Hepatocyte (in vitro differentiated cells): ENCODE data around the gene TMED4. TPM values are rescaled to one million over a fixed set of nuclear protein-coding genes. Genes with fewer than 3 reads are reported as not detected.

Source experiments
- DNase-seq: peaks from one replicate; pipeline ENCODE4 v3.0.0-alpha.2; 2016; ENCODE audit warnings: low spot score
- H2AFZ ChIP-seq: fragments of 200-600 bp; sonication (generic); 2 replicates; pipeline ENCODE4 v1.6.0; 2016; ENCODE audit warnings: antibody characterized with exemption, mild to moderate bottlenecking
- H3K27ac ChIP-seq: fragments of 200-600 bp; sonication (generic); 2 replicates; pipeline ENCODE4 v1.5.1; 2016; ENCODE audit warnings: mild to moderate bottlenecking
- H3K27me3 ChIP-seq: fragments of 200-600 bp; sonication (generic); 2 replicates; pipeline ENCODE4 v1.6.1; 2016
- H3K36me3 ChIP-seq: fragments of 200-600 bp; sonication (generic); replicated peaks from 2 replicates; pipeline ENCODE4 v1.5.1; 2016; ENCODE audit warnings: low read depth; ENCODE audit not compliant: insufficient read depth
- H3K4me1 ChIP-seq: fragments of 200-600 bp; sonication (generic); 2 replicates; pipeline ENCODE4 v1.5.1; 2016; ENCODE audit warnings: mild to moderate bottlenecking, moderate library complexity; ENCODE audit not compliant: insufficient read depth
- H3K4me2 ChIP-seq: fragments of 200-600 bp; sonication (generic); 2 replicates; pipeline ENCODE4 v1.6.0; 2016
- H3K4me3 ChIP-seq: fragments of 200-600 bp; sonication (generic); 2 replicates; pipeline ENCODE4 v1.5.1; 2016; ENCODE audit warnings: mild to moderate bottlenecking
- H3K79me2 ChIP-seq: fragments of 200-600 bp; sonication (generic); 2 replicates; pipeline ENCODE4 v1.6.0; 2017; ENCODE audit warnings: mild to moderate bottlenecking
- H3K9me2 ChIP-seq: fragments of 200-600 bp; sonication (generic); replicated peaks from 2 replicates; pipeline ENCODE4 v1.6.0; 2017; ENCODE audit warnings: mild to moderate bottlenecking; ENCODE audit not compliant: insufficient read depth
- H3K9me3 ChIP-seq: fragments of 200-600 bp; sonication (generic); 2 replicates; pipeline ENCODE4 v1.5.1; 2016; ENCODE audit warnings: low read depth, mild to moderate bottlenecking
- H4K20me1 ChIP-seq: fragments of 200-600 bp; sonication (generic); 2 replicates; pipeline ENCODE4 v1.6.0; 2016; ENCODE audit warnings: mild to moderate bottlenecking; ENCODE audit not compliant: insufficient read depth, poor library complexity, severe bottlenecking
- EZH2 ChIP-seq: fragments of 200-600 bp; sonication (generic); IDR thresholded peaks from 2 replicates; pipeline ENCODE4 v1.6.1; 2016; ENCODE audit warnings: antibody characterized with exemption, mild to moderate bottlenecking, borderline replicate concordance
- EZH2phosphoT487 ChIP-seq: fragments of 200-600 bp; sonication (generic); IDR thresholded peaks from one replicate; pipeline ENCODE4 v1.6.1; 2018; ENCODE audit warnings: antibody characterized with exemption, mild to moderate bottlenecking, low read depth, moderate library complexity; ENCODE audit not compliant: unreplicated experiment, severe bottlenecking
- whole genome bisulfite sequencing: methylation state at CpG from one replicate; pipeline ENCODE4 v1.1.6; 2016; ENCODE audit warnings: low lambda C conversion rate; ENCODE audit errors: missing lambda C conversion rate; 5-methylcytosine and 5-hydroxymethylcytosine counted together
- polyA plus RNA-seq: library from polyadenylated mRNA; unstranded; fragments of >200 nt; fragmentation: Nextera tagmentation; extraction: Ambion mirVana; gene quantifications from 2 replicates; pipeline ENCODE4 v1.2.1, GENCODE V29; 2016
- total RNA-seq: library from RNA; depleted of rRNA; stranded (reverse); fragments of >200 nt; gene quantifications from 2 replicates; pipeline ENCODE4 v1.2.3, GENCODE V29; 2014
- TF ChIP-seq, protein P1 (sequence below): fragments of 200-600 bp; sonication (generic); IDR thresholded peaks from 2 replicates; pipeline ENCODE4 v1.5.1; 2016; ENCODE audit warnings: antibody characterized with exemption, mild to moderate bottlenecking; ENCODE audit not compliant: poor library complexity

The TMED4 gene
- total and polyA plus RNA-seq, 2 experiments from 2014 or later, result 94.3 to 245 TPM

DNA sequence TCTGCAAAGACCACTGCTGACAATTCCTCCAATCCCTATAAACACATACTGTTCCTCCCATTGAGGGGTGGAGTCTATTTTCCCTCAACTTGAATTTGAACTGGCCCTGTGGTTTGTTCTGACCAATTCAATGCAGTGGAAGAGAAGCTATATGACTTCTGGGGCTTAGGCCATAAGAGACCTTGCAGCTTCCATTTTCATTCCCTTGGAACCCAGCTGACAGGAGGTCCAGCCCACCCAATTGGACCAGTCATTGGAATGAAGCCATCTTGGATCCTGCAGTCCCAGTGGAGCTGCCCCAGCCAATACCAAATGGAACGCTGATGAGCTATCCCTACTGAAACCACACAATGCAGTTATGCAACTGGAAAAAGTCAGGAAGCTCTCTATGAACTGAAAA, 8.9 kb upstream of the TMED4 start:
- Histone ChIP-seq H2AFZ (no peak overlapping the region), H3K4me2 (no peak overlapping the region), H3K4me1 (no peaks in the 10 kb centered on the region), H3K9me2 (no peaks in the 10 kb centered on the region), H4K20me1 (no peaks in the 10 kb centered on the region), H3K4me3 (no peak overlapping the region), H3K36me3 (no peaks in the 10 kb centered on the region), H3K79me2 (no peaks in the 10 kb centered on the region), H3K27me3 (no peaks in the 10 kb centered on the region), H3K27ac (no peak overlapping the region), H3K9me3 (no peaks in the 10 kb centered on the region)
- WGBS, result 93% methylated on average over 1 of the region's 1 CpG
- TF ChIP-seq EZH2phosphoT487 (no peak), EZH2 (no peak)
- TF ChIP-seq, protein P1, sequence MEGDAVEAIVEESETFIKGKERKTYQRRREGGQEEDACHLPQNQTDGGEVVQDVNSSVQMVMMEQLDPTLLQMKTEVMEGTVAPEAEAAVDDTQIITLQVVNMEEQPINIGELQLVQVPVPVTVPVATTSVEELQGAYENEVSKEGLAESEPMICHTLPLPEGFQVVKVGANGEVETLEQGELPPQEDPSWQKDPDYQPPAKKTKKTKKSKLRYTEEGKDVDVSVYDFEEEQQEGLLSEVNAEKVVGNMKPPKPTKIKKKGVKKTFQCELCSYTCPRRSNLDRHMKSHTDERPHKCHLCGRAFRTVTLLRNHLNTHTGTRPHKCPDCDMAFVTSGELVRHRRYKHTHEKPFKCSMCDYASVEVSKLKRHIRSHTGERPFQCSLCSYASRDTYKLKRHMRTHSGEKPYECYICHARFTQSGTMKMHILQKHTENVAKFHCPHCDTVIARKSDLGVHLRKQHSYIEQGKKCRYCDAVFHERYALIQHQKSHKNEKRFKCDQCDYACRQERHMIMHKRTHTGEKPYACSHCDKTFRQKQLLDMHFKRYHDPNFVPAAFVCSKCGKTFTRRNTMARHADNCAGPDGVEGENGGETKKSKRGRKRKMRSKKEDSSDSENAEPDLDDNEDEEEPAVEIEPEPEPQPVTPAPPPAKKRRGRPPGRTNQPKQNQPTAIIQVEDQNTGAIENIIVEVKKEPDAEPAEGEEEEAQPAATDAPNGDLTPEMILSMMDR, result no peak
- no peak for DNase-seq

DNA sequence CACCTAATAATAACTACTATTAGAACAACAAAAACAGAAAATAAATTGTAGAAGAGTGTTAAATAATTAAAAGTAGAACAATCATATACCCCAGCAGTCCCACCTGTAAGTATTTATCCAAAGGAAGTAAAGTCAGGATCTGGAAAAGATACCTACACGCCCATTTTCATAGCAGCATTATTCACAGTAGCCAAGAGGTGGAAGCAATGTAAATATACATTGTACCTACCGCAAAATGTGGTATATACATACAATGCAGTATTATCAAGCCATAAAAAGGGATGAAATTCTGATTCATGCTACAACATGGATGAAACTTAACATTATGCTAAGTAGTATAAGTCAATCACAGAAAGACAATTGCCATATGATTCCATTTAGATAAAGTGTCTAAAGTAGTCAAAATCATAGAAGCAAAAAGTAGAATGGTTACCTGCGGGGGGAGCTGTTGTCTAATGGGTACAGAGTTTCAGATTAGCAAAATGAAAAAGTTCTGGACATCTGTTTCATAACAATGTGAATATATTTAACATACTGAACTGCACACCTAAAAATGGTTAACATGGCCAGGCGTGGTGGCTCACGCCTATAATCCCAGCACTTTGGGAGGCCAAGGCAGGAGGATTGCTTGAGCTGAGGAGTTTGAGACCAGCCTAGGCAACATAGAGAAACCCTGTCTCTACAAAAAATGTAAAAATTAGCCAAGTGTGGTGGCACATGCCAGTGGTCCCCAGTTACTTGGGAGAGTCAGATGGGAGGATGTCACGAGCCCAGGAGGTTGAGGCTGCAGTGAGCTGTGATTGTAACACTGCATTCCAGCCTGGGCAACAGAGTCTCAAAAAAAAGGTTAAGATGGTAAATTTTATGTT, 6.0 kb upstream of the TMED4 start:
- DNase-seq, result peak; percentile 64
- Histone ChIP-seq H3K36me3 (no peaks in the 10 kb centered on the region), H3K79me2 (no peaks in the 10 kb centered on the region), H3K27me3 (no peaks in the 10 kb centered on the region), H2AFZ (no peak overlapping the region), H3K4me2 (no peak overlapping the region), H4K20me1 (no peaks in the 10 kb centered on the region), H3K27ac (no peak overlapping the region), H3K4me1 (no peaks in the 10 kb centered on the region), H3K9me2 (no peaks in the 10 kb centered on the region), H3K4me3 (no peak overlapping the region), H3K9me3 (no peaks in the 10 kb centered on the region)
- 47% methylated on average over 6 of the region's 6 CpGs for WGBS
- TF ChIP-seq, protein P1, result peak; percentile 85
- no peak for TF ChIP-seq EZH2
- no peak for TF ChIP-seq EZH2phosphoT487

DNA sequence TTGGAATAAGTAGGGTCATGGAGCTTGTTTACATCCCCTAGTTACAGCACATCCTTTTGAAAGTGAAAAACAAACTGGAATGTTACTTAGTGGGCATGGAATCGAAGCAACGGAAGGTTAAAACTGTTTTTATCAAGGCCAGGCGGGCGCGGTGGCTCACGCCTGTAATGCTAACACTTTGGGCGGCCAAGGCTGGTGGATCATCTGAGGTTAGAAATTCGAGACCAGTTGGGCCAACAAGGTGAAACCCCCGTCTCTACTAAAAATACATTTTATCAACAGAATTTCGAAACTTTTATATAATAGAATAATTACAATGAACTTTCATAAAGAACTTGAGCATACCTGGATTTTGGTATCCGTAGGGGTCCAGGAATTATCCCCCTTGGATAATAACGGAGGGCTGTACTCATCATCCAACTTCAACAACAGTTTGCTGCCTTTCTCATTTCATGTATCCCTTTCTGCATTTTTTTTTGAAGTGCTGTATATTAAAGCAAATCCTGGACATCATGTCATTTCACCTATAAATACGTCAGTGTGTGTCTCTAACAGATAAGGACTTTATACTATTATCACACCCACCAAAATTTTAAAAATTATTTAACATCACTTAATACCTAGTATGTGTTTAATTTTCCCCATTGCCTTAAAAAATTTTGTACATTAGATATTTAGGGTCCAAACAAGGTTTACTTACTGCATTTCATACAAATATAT, 1.3 kb upstream of the TMED4 start:
- peak overlapping the region; percentile 19 for H3K4me3 ChIP-seq
- H2AFZ ChIP-seq, result peak overlapping the region; percentile 50
- TF ChIP-seq, protein P1, result no peak
- no peak for TF ChIP-seq EZH2
- TF ChIP-seq EZH2phosphoT487, result no peak
- H3K4me2 ChIP-seq, result peak overlapping the region; percentile 67
- WGBS, result 96% methylated on average over 13 of the region's 13 CpGs
- H3K4me1 ChIP-seq, result peaks cover 8% of the 10 kb centered on the region
- H4K20me1 ChIP-seq, result no peaks in the 10 kb centered on the region
- peaks cover 31% of the 10 kb centered on the region for H3K79me2 ChIP-seq
- DNase-seq, result no peak
- no peaks in the 10 kb centered on the region for H3K9me2 ChIP-seq
- H3K27ac ChIP-seq, result peak overlapping the region; percentile 90
- no peaks in the 10 kb centered on the region for H3K36me3 ChIP-seq
- H3K9me3 ChIP-seq, result no peaks in the 10 kb centered on the region
- H3K27me3 ChIP-seq, result no peaks in the 10 kb centered on the region
